MCF 10A (cell line): ENCODE measurements around the gene ACOXL. TPM values are rescaled to one million over a fixed set of nuclear protein-coding genes. Genes with fewer than 3 reads are reported as not detected.
A peak's percentile ranks its signal among the peaks of the same experiment; 100 is the strongest.

Experiments
- BruUV-seq: library from RNA; stranded (reverse); fragments of 400-500 nt; replicated peaks from 2 replicates; lab custom pipeline; 2021; lab: Mats Ljungman, UMichigan
- CTCF ChIA-PET: fragments of 300-600 bp; sonication (Branson Sonifier 250); formaldehyde crosslinking; extraction: SDS; loops from one replicate; lab custom pipeline; 2021; ENCODE audit warnings: antibody characterized with exemption, inconsistent platforms; lab: Yijun Ruan, JAX
- POLR2A ChIA-PET: fragments of 300-600, 350-650 bp; sonication (Branson Sonifier 250); formaldehyde crosslinking; extraction: SDS; loops from one replicate; lab custom pipeline; 2020; ENCODE audit warnings: antibody characterized with exemption, inconsistent platforms; lab: Yijun Ruan, JAX
- DNase-seq: peaks from one replicate; pipeline ENCODE4 v3.0.0-alpha.2; 2018; ENCODE audit not compliant: unreplicated experiment
- H3K27ac Mint-ChIP-seq: one replicate; pipeline ENCODE4 v1.8.0; 2022; ENCODE audit warnings: mild to moderate bottlenecking, low read depth, mixed read lengths; ENCODE audit not compliant: unreplicated experiment
- H3K27me3 Mint-ChIP-seq: one replicate; pipeline ENCODE4 v1.8.0; 2022; ENCODE audit warnings: mixed read lengths; ENCODE audit not compliant: insufficient read depth, unreplicated experiment
- H3K36me3 Mint-ChIP-seq: one replicate; pipeline ENCODE4 v1.8.0; 2022; ENCODE audit warnings: mild to moderate bottlenecking, moderate library complexity, mixed read lengths; ENCODE audit not compliant: insufficient read depth, unreplicated experiment
- H3K4me1 Mint-ChIP-seq: one replicate; pipeline ENCODE4 v1.8.0; 2022; ENCODE audit warnings: mixed read lengths; ENCODE audit not compliant: insufficient read depth, unreplicated experiment
- H3K4me3 Mint-ChIP-seq: one replicate; pipeline ENCODE4 v1.8.0; 2022; ENCODE audit warnings: mild to moderate bottlenecking, moderate library complexity, mixed read lengths; ENCODE audit not compliant: unreplicated experiment
- H3K9me3 Mint-ChIP-seq: one replicate; pipeline ENCODE4 v1.8.0; 2022; ENCODE audit warnings: mixed read lengths; ENCODE audit not compliant: unreplicated experiment
- intact Hi-C: fragments of 100-400 bp; cut with micrococcal nuclease; formaldehyde crosslinking; loops from 2 replicates; pipeline ENCODE4 v1.14.1; 2022
- total RNA-seq: library from RNA; stranded (reverse); gene quantifications from 2 replicates; pipeline ENCODE4 v1.2.3, GENCODE V29; 2022
- TF ChIP-seq, protein P1 (sequence below): fragments of 200-600 bp; IDR thresholded peaks from one replicate; pipeline ENCODE4 v1.8.0; 2022; ENCODE audit warnings: antibody characterized with exemption, mild to moderate bottlenecking; ENCODE audit not compliant: unreplicated experiment

ACOXL gene
- total RNA-seq, 1 experiment from 2014 or later: not detected

DNA sequence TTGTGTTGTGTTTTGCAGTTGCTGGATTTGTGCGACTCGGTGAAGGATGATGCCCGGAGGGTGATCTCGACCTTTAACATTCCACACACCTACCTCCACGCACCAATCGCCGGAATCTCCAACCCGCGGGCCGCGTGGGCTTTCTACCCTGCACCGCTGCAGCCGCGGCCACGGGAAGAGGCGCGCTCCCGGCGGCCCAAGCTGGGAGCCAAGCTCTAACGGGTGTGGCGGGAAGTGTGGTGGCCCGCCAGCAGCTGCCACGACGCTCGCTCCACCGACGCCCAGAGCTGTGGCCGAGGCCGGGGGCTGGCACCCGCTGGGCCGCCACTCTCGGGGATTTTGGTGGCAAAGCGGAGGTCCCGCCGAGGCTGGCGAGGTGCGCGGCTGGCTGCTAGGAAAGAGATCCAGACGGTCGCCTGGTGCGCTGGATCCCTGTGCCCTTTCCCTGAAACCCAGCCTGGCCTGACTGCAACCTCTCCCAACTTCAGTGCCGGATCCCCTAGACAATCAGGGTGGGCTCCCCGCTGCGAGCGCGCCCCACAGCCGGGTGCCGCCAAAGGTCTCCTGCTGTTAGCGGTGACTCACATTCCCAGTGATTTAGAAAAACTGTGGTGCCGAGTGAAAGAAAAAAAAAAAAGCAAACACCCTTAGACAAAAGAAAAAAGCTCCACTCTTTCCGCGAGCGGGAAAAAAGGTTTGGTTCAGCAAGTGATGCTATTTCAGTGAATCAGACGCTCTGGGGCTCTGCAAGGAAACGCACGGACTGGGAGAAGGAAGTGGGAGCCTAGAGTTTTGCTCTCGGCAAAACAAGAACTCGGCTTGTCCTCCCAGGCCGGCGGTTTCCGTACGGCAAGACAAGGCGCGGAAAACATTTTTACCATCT, 385.5 kb downstream of the ACOXL start:
- no TSS peak for BruUV-seq
- Mint-ChIP-seq H3K27ac (no peak overlapping the region), H3K36me3 (peaks cover 13% of the 10 kb centered on the region), H3K27me3 (no peaks in the 10 kb centered on the region), H3K4me1 (peaks cover 8% of the 10 kb centered on the region), H3K9me3 (no peaks in the 10 kb centered on the region), H3K4me3 (peak overlapping the region; percentile 78)
- DNase-seq: peak; percentile 72
- POLR2A ChIA-PET: interaction anchor here (0.8 to 1.6 kb wide), 5 partner anchors 8 to 542 kb away, joined by 3 to 4 read pairs (median 4); no protein-coding TSS in a partner anchor
- intact Hi-C loops: loop anchor here (1.0 to 5.0 kb wide), 4 partner anchors 305 to 581 kb away; no protein-coding TSS in a partner anchor
- CTCF ChIA-PET: interaction anchor here (0.6 to 2.0 kb wide), 10 partner anchors 14 to 577 kb away, joined by 3 to 16 read pairs (median 4); no protein-coding TSS in a partner anchor
- TF ChIP-seq, protein P1, sequence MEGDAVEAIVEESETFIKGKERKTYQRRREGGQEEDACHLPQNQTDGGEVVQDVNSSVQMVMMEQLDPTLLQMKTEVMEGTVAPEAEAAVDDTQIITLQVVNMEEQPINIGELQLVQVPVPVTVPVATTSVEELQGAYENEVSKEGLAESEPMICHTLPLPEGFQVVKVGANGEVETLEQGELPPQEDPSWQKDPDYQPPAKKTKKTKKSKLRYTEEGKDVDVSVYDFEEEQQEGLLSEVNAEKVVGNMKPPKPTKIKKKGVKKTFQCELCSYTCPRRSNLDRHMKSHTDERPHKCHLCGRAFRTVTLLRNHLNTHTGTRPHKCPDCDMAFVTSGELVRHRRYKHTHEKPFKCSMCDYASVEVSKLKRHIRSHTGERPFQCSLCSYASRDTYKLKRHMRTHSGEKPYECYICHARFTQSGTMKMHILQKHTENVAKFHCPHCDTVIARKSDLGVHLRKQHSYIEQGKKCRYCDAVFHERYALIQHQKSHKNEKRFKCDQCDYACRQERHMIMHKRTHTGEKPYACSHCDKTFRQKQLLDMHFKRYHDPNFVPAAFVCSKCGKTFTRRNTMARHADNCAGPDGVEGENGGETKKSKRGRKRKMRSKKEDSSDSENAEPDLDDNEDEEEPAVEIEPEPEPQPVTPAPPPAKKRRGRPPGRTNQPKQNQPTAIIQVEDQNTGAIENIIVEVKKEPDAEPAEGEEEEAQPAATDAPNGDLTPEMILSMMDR: no peak

DNA sequence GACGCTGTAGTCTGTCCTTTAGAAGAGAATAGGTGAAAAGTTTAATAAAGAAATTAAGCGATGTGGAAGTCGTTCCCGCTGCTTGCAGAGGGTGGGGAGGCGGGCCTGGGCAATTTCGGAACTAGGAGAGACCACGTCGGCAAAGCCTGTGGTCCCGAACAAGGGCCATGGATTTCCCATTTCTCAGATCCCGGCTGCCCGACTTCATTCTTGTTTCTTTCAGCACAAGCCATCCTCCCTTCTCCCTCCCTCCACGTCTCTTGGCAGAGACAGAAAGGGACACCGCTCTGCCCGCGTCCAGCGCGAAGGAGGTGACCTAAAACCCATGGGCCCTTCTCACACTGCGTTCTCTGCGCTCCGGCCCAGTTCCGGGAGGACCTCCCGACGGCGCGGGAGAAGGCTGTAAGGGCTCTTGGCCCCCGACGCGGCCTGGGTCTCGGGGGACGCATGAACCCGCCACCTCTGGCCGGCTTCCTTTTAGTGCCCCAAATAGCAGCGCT, 386.2 kb downstream of the ACOXL start:
- ChIA-PET POLR2A (no interaction called here), CTCF (interaction anchor here (0.6 kb wide), 1 partner anchor 577 kb away, joined by 4 read pairs; no protein-coding TSS in a partner anchor)
- TF ChIP-seq, protein P1: no peak
- Mint-ChIP-seq H3K27ac (no peak overlapping the region), H3K36me3 (peaks cover 19% of the 10 kb centered on the region), H3K4me1 (peaks cover 8% of the 10 kb centered on the region), H3K9me3 (no peaks in the 10 kb centered on the region), H3K27me3 (no peaks in the 10 kb centered on the region), H3K4me3 (peak overlapping the region; percentile 78)
- intact Hi-C loops: loop anchor here (5.0 kb wide), 1 partner anchor 339 kb away; no protein-coding TSS in a partner anchor
- no TSS peak for BruUV-seq
- DNase-seq: no peak

DNA sequence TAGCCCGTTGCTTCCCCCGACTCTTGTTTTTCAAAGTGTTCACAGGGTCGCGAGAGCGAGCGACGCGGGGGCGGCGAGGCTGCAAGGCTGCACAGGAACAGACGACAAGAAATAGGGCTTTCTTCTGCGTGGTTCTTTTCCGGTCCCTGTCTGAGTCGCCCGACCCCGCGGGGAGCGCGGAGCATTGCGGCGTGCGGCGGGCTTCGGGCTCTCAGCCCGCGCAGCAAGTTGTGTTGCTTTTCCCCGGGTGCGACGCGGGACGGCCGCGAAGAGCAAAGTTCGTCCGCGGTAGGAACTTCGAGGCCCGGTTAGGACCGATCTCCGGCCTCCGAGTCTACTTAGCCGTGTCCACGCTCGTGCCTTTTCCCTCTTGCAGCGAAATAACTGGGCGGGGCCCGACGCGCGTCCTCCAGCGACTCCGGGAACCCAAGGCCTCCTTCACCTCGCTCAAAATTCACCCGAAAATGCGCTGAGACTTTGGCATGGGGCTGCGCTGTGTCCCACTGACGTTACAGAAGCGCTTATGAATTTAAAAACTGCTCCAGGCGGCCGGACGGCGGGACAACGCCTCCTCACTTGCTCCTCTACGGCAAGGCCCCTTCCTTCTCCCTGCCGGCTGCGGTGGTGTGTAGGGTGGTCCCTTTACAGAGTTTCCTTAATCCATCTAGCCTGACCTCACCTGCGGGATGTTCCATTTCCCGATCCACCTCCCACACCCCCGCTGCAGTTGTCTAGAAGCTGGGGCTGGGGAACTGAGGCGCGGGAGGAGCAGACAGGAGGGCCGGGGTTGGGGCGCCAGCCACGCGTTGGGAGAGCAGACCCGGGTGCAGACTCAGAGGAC, 386.8 kb downstream of the ACOXL start:
- Mint-ChIP-seq H3K36me3 (peaks cover 26% of the 10 kb centered on the region), H3K9me3 (no peaks in the 10 kb centered on the region), H3K27me3 (no peaks in the 10 kb centered on the region), H3K4me1 (peaks cover 8% of the 10 kb centered on the region), H3K4me3 (no peak overlapping the region), H3K27ac (peak overlapping the region; percentile 93)
- intact Hi-C loops: loop anchor here (5.0 kb wide), 1 partner anchor 338 kb away; no protein-coding TSS in a partner anchor
- no TSS peak for BruUV-seq
- TF ChIP-seq, protein P1: no peak
- CTCF ChIA-PET: no interaction called here
- POLR2A ChIA-PET: interaction anchor here (0.9 to 2.4 kb wide), 5 partner anchors 20 to 307 kb away, joined by 3 to 25 read pairs (median 14); no protein-coding TSS in a partner anchor
- DNase-seq: no peak
